Fibroblast of skin of left biceps (primary cell): Measurements from ENCODE around the gene RAET1L.
"Not testable (repeated sequence)": the region's sequence is repeated elsewhere in the genome, so short reads cannot be mapped to it uniquely, and the experiment has no call there.

Source experiments
- DNase-seq, 2 experiments: peaks; one replicate each; pipeline ENCODE4 v3.0.0-alpha.2; 2013; ENCODE audit warnings: low read depth in 2 of 2

RAET1L gene

GRCh38 chr6:149991838-149992237, 33.5 kb downstream of the RAET1L start:
- DNase-seq = no peak

- not testable (repeated sequence) for DNase-seq
These were observed 33.9 kb downstream of the RAET1L start for GRCh38 chr6:149991472-149991795.

GRCh38 chr6:149990661-149991471, 34.5 kb downstream of the RAET1L start:
- DNase-seq = no peak

DNA sequence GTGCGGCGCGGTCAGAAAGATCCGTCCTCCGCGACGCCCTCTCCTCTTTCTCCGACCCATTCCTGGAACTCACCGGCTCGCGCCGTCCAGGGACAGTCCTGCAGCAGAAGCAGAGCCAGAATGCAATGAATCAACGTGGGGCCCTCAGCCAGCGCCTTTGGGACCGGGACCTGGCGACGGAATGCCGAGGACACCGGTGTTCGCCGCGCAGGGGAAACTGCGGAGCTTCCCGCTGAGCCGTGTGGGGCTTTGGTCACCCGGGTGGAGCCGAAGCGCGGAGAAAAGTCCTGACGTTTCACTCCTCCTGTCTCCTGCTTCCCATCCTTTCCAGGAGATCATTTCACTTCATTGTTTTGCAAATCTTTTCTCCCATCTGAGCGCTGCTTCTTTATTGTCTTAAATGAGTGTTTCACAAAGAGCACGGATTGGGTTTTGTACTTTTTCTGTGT, 35.1 kb downstream of the RAET1L start:
- no peak for DNase-seq

DNA sequence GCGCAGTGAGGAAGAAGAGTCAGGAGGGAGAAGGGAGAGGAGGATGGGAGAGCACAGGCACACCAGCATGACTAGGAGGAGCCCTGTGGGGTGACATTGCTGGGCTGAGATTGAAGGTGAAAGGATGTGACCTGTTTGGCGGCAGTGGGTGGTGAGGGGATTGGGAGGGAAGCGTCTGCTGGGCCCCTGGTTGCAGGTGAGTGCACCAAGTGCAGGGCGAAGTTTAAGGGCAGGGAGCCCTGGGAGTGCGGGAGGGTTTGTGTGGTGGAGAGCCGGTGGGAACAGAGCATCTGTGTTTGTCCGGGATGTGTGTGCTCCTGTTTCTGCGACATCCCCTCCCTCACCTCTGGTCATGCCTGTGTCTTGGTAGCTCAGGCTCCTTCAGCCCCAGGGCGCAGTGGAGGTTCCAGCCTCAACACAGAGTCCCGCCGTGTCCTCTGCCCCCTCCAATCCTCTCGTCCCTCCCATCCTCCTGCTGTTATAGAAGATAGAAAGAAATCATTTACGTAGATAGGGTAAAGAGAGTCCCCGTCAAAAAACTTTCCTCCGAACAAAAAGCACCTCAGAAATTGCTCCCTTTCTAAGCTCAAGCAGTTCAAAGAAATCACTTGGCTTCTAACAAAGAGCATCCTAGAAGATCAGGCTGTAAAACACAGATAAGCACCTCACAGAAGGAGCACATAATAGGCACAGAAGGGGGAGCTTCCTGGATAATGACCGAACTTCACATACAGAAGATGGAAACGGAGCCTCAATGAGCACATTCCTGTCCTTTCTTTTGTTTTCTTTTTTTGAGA, 36.6 kb downstream of the RAET1L start:
- DNase-seq = no peak

DNA sequence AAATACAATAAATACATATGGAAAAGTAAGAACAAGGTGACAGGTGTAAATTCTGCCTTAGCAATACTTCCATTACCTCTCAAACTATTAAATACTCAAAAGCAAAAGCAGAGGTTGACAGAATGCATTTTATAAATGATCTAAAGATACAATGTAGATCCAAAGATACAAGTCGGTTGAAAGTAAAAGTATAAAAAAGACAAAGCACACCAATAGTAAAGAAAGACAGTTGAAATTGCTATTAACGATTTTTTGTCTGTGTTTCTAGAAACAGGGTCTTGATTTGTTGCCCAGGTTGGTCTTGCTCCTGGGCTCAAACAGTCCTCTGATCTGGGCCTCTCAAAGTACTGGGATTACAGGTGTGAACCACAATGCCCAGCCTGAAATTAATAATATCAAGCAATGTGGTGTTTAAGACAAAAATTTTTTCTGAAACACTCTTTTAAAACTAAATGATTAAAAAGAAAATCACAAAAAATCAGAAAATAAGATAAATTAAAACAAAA, 37.7 kb downstream of the RAET1L start:
- DNase-seq = no peak

DNA sequence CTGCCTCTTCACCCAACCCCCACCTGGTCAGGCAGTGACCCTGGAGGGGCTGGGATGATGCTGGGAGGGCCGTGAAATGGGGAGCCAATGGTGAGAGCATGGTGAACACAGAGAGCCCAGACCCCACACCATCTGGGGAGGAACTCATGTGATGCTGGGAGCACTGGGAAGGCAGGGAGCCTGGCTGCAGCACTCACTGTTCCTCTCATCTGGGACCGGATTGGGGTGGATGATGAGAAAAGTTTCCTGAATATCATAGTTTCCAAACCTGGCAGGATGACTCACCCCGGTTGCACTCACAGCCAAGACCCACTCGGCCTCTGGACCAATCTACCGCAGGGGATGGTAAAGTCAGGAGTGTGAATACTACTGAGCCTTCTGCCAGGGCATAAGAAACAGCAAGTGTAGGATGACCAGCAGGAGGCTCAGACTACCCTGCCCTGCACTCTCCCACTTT, 39.8 kb downstream of the RAET1L start:
- no peak for DNase-seq

GRCh38 chr6:149984773-149985172, 40.6 kb downstream of the RAET1L start:
- DNase-seq = no peak

DNA sequence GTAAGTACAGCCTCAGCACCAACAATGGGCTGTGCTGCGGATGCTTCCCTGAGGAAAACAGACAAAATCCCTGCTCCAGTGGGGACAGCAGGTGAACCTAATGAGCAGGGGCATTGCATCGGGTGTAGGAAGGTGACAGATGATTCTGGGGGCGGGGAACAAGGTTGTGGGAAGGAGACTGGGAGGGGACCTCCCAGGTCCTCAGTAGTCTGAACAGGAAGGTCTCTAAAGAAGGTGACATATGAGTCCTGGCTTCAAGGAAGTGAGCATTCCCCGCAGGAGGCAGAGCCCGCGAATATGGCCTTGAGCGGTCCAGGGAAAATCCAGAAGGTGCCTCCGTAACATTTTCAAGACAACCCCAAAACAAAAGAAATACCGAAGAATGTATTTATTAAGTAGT, 42.2 kb downstream of the RAET1L start:
- no peak for DNase-seq

DNA sequence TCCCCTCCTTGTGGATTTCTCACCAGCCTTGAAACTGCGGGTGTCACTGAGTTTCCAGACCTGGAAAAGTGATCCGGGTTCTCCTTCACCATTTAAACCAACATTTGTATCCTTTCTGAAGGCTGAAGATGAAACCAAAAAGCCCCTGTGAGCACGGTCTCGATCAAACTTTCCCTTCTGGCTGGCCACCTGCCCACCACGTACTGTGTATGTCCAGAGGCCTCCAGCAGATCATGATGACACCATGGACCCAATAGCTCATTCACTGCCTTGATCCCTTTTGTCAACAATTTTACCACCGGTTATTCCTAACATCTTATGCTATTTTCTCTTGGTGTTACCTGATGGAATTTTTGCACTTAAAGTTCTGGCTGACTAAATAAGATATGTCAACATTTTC, 46.0 kb downstream of the RAET1L start:
- no peak for DNase-seq

- no peak for DNase-seq
These were observed 46.7 kb downstream of the RAET1L start for GRCh38 chr6:149978610-149979009.

GRCh38 chr6:149977221-149977620, 48.1 kb downstream of the RAET1L start:
- DNase-seq = no peak

GRCh38 chr6:149975400-149975799, 49.9 kb downstream of the RAET1L start:
- no peak for DNase-seq

GRCh38 chr6:149974825-149975224, 50.5 kb downstream of the RAET1L start:
- DNase-seq = no peak

DNA sequence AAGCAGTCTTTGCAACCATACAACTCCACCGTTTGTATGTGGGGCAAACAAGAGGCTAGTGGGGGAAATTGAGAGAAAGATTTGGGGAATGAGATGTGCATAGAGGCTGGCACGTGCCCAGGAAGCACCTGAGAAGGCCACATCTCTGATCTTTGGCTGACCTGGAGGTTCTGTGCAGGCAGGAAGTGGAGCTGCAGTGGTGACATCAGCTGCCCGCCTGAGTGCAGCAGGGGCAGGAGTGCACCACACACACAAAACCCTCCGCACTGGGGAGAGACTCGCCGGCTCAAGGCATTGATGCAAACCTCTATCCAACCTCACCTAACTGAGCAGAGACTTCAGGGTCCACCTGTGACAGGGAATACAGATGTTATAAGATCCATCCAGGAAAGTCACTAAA, 50.9 kb downstream of the RAET1L start:
- not testable (repeated sequence) for DNase-seq

DNA sequence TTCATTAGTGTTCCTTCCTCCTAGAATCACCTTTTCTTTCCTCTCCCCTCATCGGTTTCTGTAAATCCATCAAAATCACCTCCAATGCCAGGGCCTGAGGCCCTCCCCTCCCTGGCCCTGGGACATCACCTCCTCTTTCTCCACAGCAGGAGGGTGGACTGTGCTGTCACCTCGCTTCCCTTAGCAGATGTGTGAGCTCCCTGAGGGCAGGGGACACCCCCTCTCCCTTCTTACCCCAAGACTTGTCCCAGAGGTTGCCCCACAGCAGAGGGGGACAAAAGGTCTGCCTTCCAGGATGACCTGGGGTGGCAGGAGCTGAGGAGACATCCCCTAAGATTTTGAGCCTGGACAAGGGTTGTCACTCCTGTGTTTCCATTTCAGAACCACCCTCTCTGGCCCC, 55.7 kb downstream of the RAET1L start:
- DNase-seq = no peak

DNA sequence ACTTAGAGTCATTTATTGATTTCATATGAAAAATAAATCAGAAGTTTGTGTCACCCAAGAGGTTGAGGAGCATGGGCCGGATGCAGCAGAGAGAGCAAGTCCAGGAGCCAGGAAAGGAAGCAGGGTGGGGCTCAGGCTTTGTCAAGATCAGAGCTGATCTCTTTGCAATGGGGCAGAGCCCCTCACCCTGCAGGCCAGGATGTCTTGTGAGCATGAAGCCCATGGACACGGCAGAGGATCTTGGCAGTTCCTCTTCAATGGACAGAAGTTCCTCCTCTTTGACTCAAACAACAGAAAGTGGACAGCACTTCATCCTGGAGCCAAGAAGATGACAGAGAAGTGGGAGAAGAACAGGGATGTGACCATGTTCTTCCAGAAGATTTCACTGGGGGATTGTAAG, 56.4 kb downstream of the RAET1L start:
- DNase-seq = not testable (repeated sequence)
